ENCODE results near the gene ZSCAN22.
"Not testable (repeated sequence)": the region's sequence is repeated elsewhere in the genome, so short reads cannot be mapped to it uniquely, and the experiment has no call there.

ZSCAN22 gene

GRCh38 chr19:58326914-58327726, at the start of gene ZSCAN22:
Gene ZSCAN22 (plus strand): TSS chr19:58326994. CDS start chr19:58334803, 7,809 bp downstream.
- DNase-seq (ENCODE audit: low spot score) = peak; percentile 96

GRCh38 chr19:58277197-58277596, 49.6 kb upstream of the ZSCAN22 start:
- no peak for DNase-seq (ENCODE audit: low spot score)

- no peak for DNase-seq (ENCODE audit: low spot score)
These were observed 48.9 kb upstream of the ZSCAN22 start for GRCh38 chr19:58277748-58278540.

- peak; percentile 99 for DNase-seq (ENCODE audit: low spot score)
These were observed 48.2 kb upstream of the ZSCAN22 start, which contains the start of gene ZNF8 for GRCh38 chr19:58278541-58279041. Gene ZNF8 (plus strand): TSS chr19:58278955. CDS start chr19:58279082, 127 bp downstream.

GRCh38 chr19:58279042-58279924, 47.5 kb upstream of the ZSCAN22 start:
- peak; percentile 82 for DNase-seq (ENCODE audit: low spot score)

GRCh38 chr19:58279925-58280316, 46.9 kb upstream of the ZSCAN22 start:
- no peak for DNase-seq (ENCODE audit: low spot score)

- no peak for DNase-seq (ENCODE audit: low spot score)
These were observed 42.6 kb upstream of the ZSCAN22 start for GRCh38 chr19:58284199-58284598.

GRCh38 chr19:58291943-58292342, 34.9 kb upstream of the ZSCAN22 start:
- no peak for DNase-seq (ENCODE audit: low spot score)

- DNase-seq (ENCODE audit: low spot score) = no peak
These were observed 31.9 kb upstream of the ZSCAN22 start for GRCh38 chr19:58294743-58295374.

GRCh38 chr19:58296104-58296503, 30.7 kb upstream of the ZSCAN22 start:
- DNase-seq (ENCODE audit: low spot score) = no peak

GRCh38 chr19:58300620-58301019, 26.2 kb upstream of the ZSCAN22 start:
- DNase-seq (ENCODE audit: low spot score) = no peak

GRCh38 chr19:58304255-58304654, 22.5 kb upstream of the ZSCAN22 start:
- DNase-seq (ENCODE audit: low spot score) = no peak

- DNase-seq (ENCODE audit: low spot score) = no peak
These were observed 22.1 kb upstream of the ZSCAN22 start for GRCh38 chr19:58304748-58305064.

- DNase-seq (ENCODE audit: low spot score) = peak; percentile 96
These were observed 21.5 kb upstream of the ZSCAN22 start, which contains the start of gene ERVK3-1 for GRCh38 chr19:58305065-58305931. Gene ERVK3-1 (plus strand): TSS chr19:58305377. CDS start chr19:58312169, 6,792 bp downstream.

- DNase-seq (ENCODE audit: low spot score) = no peak
These were observed 20.9 kb upstream of the ZSCAN22 start for GRCh38 chr19:58305932-58306323.

- no peak for DNase-seq (ENCODE audit: low spot score)
These were observed 19.1 kb upstream of the ZSCAN22 start for GRCh38 chr19:58307736-58308135.

- not testable (repeated sequence) for DNase-seq (ENCODE audit: low spot score)
These were observed 16.1 kb upstream of the ZSCAN22 start for GRCh38 chr19:58310685-58311084.

GRCh38 chr19:58311345-58311865, 15.4 kb upstream of the ZSCAN22 start:
- DNase-seq (ENCODE audit: low spot score) = no peak

- DNase-seq (ENCODE audit: low spot score) = no peak
These were observed 11.2 kb upstream of the ZSCAN22 start for GRCh38 chr19:58315580-58315979.

GRCh38 chr19:58317476-58318072, 9.2 kb upstream of the ZSCAN22 start:
- DNase-seq (ENCODE audit: low spot score) = no peak
